Measurements from ENCODE around the gene TCEA3.

Gene TCEA3

GRCh38 chr1:23446661-23447310 is 22.2 kb upstream of the TCEA3 start:
- DNase-seq = no peak

DNA sequence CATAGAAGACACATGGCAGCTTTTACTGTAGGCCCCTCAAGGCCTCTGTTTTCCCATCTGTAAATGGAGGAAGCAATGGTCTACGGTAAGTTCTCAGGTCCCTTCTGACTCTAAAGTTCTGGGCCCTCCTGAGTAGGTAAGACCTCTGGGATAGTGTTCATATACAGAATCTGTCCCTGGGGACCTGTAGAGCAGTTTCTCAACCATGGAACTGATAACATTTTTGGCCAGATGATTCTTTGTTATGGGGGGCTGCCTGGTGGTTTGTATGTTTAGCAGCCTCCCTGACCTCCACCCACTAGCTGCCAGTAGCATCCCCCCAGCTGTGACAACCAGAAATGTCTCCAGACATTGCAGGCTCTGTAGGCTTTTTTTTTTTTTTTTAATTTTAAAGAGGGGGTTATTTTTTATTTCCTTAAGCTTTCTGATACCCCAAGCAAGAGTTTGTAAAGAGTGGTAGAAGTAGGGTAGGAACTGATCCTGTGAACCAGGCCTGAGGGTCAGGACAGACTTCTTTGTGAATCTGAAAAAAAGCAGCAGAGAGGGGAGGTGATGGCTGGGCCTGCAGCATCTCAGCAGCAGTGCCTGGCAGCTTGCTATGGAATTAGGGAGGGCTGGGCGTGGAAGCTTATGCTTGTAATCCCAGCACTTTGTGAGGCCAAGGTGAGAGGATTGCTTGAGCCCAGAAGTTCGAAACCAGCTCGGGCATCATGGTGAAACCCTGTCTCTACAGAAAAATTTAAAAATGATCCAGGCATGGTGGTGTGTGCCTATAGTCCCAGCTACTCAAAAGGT is 20.2 kb upstream of the TCEA3 start:
- DNase-seq = no peak

DNA sequence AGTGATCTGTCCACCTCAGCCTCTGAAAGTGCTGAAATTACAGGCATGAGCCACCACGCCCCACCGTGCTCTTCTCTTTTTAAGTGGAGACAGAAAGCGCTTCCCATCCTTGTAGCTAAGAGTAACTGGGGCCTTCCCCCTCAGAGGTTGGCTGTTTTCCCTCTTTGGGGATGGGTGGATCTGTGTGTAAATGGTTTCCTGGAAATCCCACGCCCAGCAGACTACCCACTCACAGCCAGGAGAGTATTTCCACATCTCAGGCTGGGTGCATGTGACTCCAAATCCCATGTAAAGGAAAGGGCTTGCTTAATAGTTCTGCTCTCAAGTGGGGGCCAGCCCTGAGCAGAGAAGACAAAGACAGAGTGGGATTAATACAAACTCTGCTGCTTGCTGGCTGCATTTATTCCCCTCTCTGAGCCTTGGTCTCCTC is 19.6 kb upstream of the TCEA3 start:
- DNase-seq = no peak

DNA sequence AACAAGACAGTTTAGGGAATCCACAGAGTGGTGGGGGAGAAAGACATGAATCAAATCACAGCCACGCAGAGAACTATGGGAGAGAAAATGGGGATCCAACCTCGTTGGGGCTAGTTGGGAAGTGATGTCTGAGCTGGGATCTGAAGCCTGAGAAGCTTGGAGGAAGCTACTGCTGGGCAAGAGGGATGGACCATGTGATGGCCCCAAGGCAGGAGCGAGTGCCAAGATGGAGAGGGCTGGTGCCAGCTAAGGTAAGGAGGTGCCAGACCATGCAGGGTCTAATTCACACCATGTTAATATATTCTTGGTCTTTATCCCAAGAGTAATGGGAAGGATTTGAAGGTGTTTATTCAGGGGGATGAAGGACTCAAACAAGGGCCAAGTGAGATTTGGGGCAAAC is 18.2 kb upstream of the TCEA3 start:
- no peak for DNase-seq

GRCh38 chr1:23441446-23442148 is 17.0 kb upstream of the TCEA3 start:
- DNase-seq = no peak

DNA sequence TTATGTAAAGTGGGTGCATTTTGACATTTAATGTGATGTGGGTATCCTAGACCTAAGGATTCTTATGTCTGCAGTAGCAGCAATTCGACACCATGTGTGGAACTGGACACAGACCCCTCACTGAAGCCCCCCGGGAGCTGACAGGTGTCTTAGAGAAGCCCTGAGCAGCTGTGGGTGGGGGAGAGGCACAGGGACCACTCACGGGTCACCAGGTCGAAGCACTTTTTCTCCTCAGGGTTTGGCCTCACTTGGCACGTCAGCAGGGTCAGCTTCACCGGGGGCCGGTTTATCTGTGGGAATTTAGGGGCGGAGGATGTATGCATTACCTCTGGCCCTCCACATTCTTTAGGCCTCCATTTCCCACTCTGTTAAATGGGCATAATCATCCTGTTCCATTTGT is 14.0 kb upstream of the TCEA3 start:
- DNase-seq = no peak

GRCh38 chr1:23437355-23437664 is 12.8 kb upstream of the TCEA3 start:
- DNase-seq = no peak

DNA sequence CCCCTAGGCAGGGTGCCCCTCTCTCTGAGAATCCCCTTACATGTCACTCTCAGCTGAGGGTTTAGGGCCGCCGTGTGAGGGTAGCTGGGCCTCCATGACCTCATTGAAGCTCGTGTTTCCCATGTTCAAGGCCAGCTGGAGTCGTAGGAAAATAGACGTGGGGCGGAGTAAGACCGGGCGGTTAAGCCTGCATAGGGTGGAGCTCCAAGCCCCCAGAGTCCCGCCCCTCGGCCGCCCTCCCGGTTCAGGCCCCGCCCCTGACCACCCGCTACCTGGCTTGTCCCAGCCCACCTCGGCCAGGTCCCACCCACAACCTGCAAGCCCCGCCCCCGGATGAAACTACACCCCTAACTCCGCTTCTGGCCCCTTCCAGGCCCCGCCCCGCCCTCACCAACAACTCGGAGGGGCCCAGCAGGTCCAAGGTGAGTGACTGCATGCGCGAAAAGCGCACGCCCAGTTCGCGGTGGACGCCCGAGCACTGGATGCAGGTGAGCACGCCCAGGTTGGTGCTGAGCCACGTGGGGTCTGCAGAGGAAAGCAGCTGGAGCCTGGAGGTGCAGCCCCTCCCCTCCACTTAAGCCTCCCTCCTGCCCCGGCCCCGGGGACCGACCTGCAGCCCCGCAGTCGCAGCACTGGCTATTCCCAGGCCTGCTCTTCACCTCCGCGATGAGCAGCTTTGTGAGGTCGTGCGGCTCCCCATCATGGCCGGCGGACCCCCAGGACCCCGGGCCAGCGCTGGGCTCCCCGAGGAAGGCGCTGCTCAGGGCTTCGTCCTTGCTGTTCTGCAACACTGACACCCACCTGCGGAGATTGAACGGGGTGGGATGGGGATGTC is 12.2 kb upstream of the TCEA3 start:
- peak; percentile 88 for DNase-seq

GRCh38 chr1:23434260-23434775 is 9.8 kb upstream of the TCEA3 start:
- no peak for DNase-seq

- DNase-seq = no peak
Measured at GRCh38 chr1:23433122-23433521, 8.6 kb upstream of the TCEA3 start.

GRCh38 chr1:23431431-23431830 is 6.9 kb upstream of the TCEA3 start:
- DNase-seq = peak; percentile 37

GRCh38 chr1:23430803-23431202 is 6.3 kb upstream of the TCEA3 start:
- peak; percentile 39 for DNase-seq

DNA sequence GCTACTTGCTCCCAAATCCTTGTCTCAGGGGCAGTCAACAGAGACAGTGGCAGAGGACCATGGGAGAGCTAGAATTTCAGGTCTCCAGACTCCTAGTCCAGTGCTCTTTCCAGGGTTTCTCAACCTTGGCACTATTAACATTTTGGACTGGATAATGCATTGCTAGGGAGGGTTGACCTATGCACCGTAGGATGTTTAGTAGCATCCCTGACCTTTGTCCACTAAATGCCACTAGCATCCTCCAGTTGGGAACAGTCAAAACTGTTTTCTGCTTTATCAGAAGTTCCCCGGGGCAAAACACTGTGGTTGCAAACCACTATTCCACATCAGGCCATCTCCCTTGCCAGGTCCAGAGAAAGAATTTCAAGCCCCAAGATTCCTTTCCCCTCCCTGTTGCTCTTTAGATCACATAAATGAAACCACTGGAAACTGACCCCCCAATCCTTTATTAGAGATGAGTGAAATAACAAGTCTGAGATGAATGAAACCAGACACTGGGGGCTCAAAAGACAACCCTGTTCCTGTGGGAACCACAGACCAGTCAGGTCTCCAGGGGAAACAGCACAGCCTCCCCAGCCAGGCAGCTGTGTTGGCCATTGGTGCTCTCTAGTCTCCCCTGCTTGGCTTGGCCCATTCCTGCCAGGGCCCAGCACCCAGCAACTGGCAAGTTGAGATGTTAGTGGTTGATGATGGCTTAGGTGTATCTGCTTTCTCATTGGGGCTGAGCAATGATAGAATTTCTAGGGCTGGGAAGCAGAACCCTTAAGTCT is 3.8 kb upstream of the TCEA3 start:
- DNase-seq = no peak

- no peak for DNase-seq
Measured at GRCh38 chr1:23427550-23427949, 3.0 kb upstream of the TCEA3 start.

DNA sequence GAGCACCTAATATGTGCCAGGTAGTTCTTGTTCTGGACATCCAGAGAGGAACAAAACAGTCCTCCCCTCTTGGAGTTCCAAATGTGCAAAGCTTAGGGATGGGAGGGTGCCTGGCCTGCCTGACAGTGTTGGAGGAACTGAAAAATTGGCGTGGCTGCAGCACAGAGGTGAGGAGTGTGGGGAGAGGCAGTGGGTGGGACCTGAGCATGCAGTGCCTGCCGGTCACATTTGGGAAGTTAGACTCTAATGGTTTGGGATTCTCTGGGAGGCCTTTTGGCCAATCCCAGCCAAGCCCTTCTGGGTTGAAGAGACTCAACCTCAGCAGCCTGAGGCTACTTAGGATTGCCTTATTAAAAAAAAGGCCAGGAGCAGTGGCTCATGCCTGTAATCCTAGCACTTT is 2.3 kb upstream of the TCEA3 start:
- no peak for DNase-seq

DNA sequence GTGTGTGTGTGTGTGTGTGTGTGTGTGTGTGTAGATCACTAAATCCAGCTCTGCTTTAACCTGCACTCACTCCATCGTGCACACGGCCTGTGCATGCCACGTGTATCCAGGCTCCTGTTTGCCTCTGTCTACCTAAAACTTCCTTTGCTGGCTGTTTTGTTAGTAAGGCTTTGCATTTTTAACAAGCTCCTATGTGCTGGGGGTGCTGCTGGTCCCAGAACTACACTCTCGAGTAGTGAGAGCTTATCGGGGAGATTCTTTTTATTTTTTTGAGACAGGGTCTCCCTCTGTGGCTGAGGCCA is 596 bp upstream of the TCEA3 start:
- no peak for DNase-seq

- peak; percentile 69 for DNase-seq
Measured at GRCh38 chr1:23423415-23424292, 894 bp downstream of the TCEA3 start.

- DNase-seq = no peak
Measured at GRCh38 chr1:23422941-23423340, 1.6 kb downstream of the TCEA3 start.

GRCh38 chr1:23422241-23422877 is 2.2 kb downstream of the TCEA3 start:
- peak; percentile 70 for DNase-seq

- no peak for DNase-seq
Measured at GRCh38 chr1:23421753-23422240, 2.8 kb downstream of the TCEA3 start.

DNA sequence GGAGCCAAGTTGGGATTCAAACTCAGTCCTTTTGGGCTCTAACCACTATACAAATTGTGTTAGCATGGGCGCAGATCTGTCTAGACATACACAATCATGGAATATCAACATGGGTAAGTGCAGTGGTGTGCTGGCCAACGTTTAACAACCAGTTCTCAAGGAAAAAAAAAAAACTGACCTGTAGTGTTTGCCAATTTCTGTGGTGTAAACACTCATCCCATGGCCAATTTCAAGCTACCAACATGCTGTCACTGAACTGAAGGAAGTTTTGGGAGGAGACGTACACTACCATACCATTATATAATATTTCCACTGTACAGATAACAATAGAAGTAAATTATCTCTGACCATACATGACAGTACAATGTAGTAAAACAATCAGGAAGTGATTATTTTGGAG is 3.2 kb downstream of the TCEA3 start:
- no peak for DNase-seq

All from islet precursor cell (in vitro differentiated cells).